Activated CD8-positive, alpha-beta memory T cell treated with anti-CD3 and anti-CD28 coated beads, Interleukin-2, amount 50 U/mL, for 1 hour (primary cell): Measurements from ENCODE around the gene ZNF621.
"Not testable (repeated sequence)": the region's sequence is repeated elsewhere in the genome, so short reads cannot be mapped to it uniquely, and the experiment has no call there.

Experiments used
- DNase-seq: peaks from one replicate; pipeline ENCODE4 v3.0.0-alpha.2; 2020; ENCODE audit errors: extremely low read depth

The ZNF621 gene

GRCh38 chr3:40534283-40534682 lies 9.5 kb downstream of the ZNF621 start:
- no peak for DNase-seq

- no peak for DNase-seq
Observed at GRCh38 chr3:40546816-40547215, 22.1 kb downstream of the ZNF621 start.

- DNase-seq = no peak
Observed at GRCh38 chr3:40550167-40550566, 25.4 kb downstream of the ZNF621 start.

- DNase-seq = no peak
Observed at GRCh38 chr3:40557575-40558161, 32.9 kb downstream of the ZNF621 start.

DNA sequence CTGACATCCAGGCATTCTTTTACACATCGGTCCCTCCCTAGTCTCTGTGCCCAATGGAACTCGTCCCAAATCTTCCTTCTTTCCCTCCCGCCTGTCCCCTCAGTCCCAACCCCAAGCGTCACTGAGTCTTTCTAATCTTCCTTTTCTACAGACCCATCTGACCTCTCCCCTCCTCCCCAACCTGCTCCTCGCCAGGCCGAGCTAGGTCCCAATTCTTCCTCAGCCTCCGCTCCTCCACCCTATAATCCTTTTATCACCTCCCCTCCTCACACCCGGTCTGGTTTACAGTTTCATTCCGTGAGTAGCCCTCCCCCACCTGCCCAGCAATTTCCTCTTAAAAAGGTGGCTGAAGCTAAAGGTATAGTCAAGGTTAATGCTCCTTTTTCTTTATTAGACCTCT lies 37.7 kb downstream of the ZNF621 start:
- not testable (repeated sequence) for DNase-seq

DNA sequence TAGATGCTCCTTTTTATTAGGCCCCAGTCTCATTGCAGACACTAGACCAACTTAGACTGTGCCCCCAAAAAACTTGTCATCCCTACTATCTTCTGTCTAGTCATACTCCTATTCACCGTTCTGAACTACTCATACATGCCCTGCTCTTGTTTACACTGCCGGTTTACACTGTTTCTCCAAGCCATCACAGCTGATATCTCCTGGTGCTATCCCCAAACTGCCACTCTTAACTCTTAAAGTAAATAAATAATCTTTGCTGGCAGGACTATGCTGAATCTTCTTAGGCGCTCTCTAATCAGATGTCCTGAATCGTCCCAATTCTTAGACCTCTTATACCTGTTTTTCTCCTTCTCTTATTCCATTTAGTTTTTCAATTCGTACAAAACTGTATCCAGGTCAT lies 40.9 kb downstream of the ZNF621 start:
- DNase-seq = not testable (repeated sequence)

- DNase-seq = no peak
Observed at GRCh38 chr3:40566694-40567093, 41.9 kb downstream of the ZNF621 start.

DNA sequence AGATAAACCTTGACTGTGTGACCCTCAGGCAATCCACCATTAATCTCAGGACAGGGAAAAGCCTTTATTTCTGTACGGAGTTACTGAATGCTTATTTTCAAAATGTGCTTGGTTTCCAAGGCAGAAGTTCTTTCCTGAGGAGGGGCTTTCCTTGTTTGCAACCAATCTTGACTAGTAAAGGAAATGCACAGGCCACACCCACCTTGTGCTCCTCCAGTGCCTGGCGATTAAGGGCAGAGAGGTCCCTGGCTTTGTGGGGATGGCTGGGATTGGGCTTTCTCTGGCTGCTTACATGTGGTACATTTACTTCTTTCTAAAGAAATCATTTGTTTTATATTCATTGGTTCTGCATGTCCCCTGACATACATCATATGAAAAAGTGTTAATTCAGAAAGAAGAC lies 47.8 kb downstream of the ZNF621 start:
- DNase-seq = no peak

DNA sequence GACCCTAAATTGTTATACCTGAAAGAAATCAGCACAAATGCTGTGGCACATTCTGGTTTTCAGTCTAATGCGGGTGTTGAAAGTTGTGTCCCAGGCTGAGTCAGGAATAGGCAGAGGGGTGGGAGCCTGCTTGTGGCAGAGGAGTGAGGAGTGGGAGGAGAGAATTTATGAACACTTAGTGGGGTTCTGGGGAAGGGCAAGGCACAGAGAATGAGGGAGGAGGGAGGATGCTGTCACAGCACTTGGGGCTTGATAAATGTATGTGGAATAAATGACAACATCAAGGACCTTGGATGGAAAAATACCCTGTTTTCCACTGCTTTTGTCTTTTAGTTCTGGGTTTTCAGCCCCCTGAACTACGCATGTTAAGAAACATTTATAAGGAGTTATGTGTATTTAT lies 49.3 kb downstream of the ZNF621 start:
- no peak for DNase-seq

GRCh38 chr3:40574661-40575060 lies 49.9 kb downstream of the ZNF621 start:
- DNase-seq = no peak

DNA sequence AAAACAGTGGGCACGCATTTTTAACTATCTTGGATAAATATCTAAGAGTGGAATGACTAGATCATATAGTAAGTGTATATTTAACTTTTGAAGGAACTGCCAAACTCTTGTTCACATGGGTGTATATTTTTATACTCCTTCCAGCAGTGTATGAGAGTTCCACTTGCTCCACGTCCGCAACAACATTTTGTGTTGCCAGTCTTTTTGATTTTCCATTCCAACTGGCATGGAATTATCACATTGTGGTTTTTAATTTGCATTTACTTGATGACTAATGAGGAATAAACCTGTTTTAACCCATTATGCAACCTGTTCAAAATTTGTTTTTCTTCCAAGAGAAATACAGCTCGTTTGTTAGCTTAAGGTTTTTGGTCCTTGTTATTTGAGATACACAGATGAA lies 51.6 kb downstream of the ZNF621 start:
- DNase-seq = no peak

DNA sequence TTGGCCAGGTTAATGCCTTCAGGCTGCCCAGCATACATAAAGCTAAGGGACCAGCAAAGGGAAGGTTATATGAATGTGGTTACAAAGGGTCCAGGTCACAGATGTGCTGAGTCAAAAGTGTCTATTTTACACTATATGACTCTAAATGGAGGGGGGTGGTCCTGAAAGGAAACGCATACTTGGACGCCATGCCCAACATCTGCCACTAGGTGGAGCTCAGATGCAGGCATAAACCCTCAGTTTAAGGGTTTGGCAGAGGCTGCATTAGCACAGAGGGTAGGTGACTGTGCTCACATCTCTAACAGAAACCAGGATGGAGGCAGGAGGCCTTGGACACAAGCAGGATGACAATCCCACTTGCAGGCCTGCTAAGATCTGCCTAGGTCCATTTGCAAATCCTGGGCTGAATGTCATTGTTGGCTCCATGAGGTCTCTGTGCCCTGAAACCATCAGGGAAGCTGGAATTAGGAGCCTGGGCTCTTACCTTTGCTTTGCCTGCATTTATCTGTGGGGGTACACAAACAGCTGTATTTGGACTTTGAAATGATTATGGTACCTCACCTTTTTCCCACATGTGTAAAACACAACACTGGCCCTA lies 55.8 kb downstream of the ZNF621 start:
- DNase-seq = peak; percentile 7

DNA sequence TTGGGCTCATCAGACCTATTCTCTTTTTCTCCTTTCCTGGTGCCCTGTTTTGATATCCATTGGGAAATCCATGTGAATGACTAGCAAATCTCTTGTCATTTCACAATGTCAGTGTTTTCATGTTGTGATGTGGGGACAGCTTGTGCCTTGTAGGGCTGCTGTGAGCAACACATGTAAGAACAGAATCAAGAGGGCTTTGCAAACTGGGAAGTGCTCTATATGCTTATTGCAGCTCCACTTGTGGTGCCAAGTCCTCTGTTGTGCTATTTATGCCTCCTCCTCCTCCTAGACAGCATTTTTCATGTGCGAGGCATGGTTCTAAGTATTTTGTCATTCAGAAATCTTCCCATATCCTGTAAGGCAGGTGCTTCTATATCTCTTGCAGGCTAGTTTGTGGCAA lies 56.4 kb downstream of the ZNF621 start:
- no peak for DNase-seq

DNA sequence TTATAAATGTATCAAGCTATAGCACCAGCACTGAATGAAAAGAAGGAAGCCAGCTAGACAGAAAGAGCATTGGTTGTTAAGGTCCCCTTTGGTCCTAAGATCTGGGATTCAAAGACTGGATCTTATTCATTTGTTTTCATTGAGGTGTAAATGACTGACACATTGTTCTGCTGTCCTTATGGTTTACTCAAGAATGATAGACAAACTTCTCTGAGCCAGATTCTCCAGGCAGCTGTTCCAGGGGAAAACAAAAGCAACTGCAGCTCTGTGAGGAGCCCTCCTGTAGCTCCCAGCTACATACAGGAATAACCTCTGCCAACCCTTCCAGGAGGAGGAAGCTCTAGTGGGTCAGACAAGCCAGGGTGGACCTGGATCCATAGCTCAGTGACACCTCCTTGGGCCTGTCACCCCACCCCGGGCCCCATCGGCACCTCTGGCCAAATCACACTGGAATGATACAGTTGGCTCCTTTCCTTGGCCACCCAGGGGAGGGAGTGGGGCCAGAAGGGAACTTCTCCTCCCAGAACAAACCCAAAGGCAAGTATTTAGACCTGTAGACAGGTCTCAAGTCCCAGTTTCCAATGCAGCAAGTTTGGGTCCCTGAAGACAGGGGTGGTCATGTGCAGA lies 57.8 kb downstream of the ZNF621 start:
- no peak for DNase-seq

DNA sequence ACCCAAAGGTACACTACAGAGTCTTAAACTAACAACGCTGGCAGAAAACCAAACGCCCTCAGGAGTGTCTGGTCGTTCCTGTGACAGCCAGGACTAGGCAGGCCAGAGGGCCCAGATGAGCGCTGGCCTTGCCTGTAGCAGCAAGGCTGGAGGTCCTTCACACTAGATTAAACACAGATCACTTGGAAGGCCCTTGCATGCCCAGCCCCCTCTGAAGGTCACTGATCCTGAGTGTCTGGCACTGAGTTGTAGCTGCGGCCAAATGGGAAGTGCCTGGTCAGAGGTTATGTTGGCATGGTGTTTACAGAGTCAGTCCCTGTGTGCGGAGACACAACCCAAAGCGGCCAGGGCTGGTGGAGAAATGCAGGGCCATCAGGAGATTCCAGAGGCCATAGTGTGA lies 58.9 kb downstream of the ZNF621 start:
- no peak for DNase-seq

- DNase-seq = no peak
Observed at GRCh38 chr3:40584625-40585189, 59.9 kb downstream of the ZNF621 start.

DNA sequence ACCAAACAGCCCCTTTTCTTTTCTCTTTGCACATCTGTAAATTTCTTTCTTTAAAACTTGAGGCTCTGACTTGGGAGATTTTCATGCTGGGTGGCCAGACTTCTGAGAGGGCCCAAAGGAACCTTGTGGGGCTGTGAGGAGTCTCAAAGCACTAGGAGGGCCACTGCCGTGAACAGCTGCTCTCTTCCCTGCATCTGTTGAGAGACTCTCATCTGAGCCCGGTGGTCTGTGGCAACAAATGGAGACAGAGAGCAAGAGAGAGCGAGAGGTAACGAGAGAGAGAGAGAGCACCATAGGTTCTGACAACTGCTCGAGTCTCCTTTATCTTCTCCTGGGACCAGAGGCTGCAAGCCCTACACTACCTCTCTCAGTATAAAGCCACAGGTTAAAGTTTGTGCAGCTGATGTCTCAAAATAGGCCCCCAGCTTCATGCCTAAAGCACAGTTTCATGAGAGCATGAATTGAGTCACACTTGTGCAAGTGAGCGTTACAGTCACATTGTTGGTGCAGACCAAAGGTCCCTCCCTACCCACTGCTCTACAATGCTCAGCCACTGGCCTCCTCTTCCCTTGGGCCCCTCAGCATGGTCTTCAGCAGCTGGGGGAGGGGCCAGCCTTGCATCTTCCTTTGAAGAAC lies 60.7 kb downstream of the ZNF621 start:
- no peak for DNase-seq

GRCh38 chr3:40586901-40587300 lies 62.1 kb downstream of the ZNF621 start:
- DNase-seq = no peak

DNA sequence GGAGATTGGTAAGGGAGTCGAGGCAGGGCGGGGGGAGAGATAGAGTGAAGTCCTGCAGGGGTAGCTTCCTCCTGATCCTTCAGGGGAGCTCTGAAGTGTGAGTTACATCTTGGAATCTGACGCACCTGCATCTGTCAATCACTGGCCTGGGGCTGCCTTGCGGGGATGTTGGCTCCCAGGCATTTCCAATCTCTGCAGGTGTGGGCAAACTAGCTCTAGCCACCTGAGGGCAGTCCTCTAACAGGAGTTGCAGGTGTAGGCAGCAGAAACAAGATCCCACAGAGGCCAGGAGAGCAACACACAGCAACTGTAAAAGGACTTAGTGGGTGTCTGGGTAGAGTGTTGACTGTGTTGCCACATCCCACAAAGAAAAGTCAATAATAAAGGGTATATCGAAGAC lies 63.6 kb downstream of the ZNF621 start:
- DNase-seq = no peak
